ENCODE results near the gene CHRNB1.

GRCh38 chr17:7415784-7416183, 29.1 kb upstream of the CHRNB1 start:
- no peak for TF ChIP-seq CTCF (IDR thresholded peaks at IDR 0.05; ENCODE audit: low read depth, low read length)
- TF ChIP-seq MAX (IDR thresholded peaks at IDR 0.05; ENCODE audit: low read depth, low read length): no peak
- TF ChIP-seq POLR2A (IDR thresholded peaks at IDR 0.05; ENCODE audit: extremely low read depth, insufficient read length): no peak
